Vagina (tissue), 2 donors: Measurements from ENCODE around the gene SCGB3A1. TPM values are rescaled to one million over a fixed set of nuclear protein-coding genes. Genes with fewer than 3 reads are reported as not detected.

ENCODE experiments used
- DNase-seq, 2 donors: peaks; one replicate each; pipeline ENCODE4 v3.0.0-alpha.2; 2017; ENCODE audit errors: extremely low spot score in 2 of 2
- H3K27ac ChIP-seq: fragments of 200-600 bp; sonication (generic); one replicate; pipeline ENCODE4 v1.5.1; 2019
- H3K27me3 ChIP-seq: fragments of 200-600 bp; sonication (generic); one replicate; pipeline ENCODE4 v1.5.1; 2019
- H3K36me3 ChIP-seq, 2 donors: fragments of 200-600 bp; sonication (generic); one replicate each; pipeline ENCODE4 v1.5.1; 2017 to 2019
- H3K4me1 ChIP-seq: fragments of 200-600 bp; sonication (generic); one replicate; pipeline ENCODE4 v1.5.1; 2019
- H3K4me3 ChIP-seq, 2 donors: fragments of 200-600 bp; sonication (generic); 1 replicate in 1 of 2; 2 replicates in 1 of 2; pipeline ENCODE4 v1.5.1; 2016 to 2019
- H3K9me3 ChIP-seq: fragments of 200-600 bp; sonication (generic); one replicate; pipeline ENCODE4 v1.5.1; 2019
- CTCF ChIP-seq, 3 experiments: fragments of 450-650 bp in 2 of 3; fragments of 200-600 bp in 1 of 3; sonication (generic) in 1 of 3; IDR thresholded peaks; one replicate each; pipeline ENCODE4 v1.5.1; 2017 to 2019; ENCODE audit warnings: antibody characterized with exemption in 3 of 3, mild to moderate bottlenecking in 2 of 3, moderate library complexity in 2 of 3
- POLR2A ChIP-seq, 2 donors: fragments of 450-650 bp; IDR thresholded peaks; one replicate each; pipeline ENCODE4 v1.6.1; 2017; ENCODE audit warnings: antibody characterized with exemption in 2 of 2, mild to moderate bottlenecking in 2 of 2, moderate library complexity in 2 of 2
- POLR2AphosphoS5 ChIP-seq, 2 donors: sonication (generic); formaldehyde crosslinking; IDR thresholded peaks; one replicate each; pipeline ENCODE4 v1.9.0; 2017; ENCODE audit warnings: antibody characterized with exemption in 2 of 2, mild to moderate bottlenecking in 2 of 2, low read depth in 1 of 2; ENCODE audit not compliant: insufficient read depth in 1 of 2
- intact Hi-C: fragments of 100-400 bp; cut with DNase I; formaldehyde crosslinking; loops from one replicate; pipeline ENCODE4 v1.15.1; 2023
- total RNA-seq: library from RNA; depleted of rRNA; stranded (reverse); fragments of >200 nt; gene quantifications from one replicate; pipeline ENCODE4 v1.2.3, GENCODE V29; 2016

Gene SCGB3A1
- total RNA-seq, 1 donor from 2014 or later, result not detected

- intact Hi-C loops, result no loop called here
- H3K4me1 ChIP-seq, result no peaks in the 10 kb centered on the region
- no peaks in the 10 kb centered on the region for H3K9me3 ChIP-seq
- TF ChIP-seq CTCF (IDR thresholded peaks at IDR 0.05) (no peak), POLR2AphosphoS5 (IDR thresholded peaks at IDR 0.05; ENCODE audit: insufficient read depth in 1 of 2, low read depth in 1 of 2) (no peak), POLR2A (IDR thresholded peaks at IDR 0.05) (no peak)
- no peaks in the 10 kb centered on the region for H3K36me3 ChIP-seq
- no peak for DNase-seq
- H3K27ac ChIP-seq, result no peak overlapping the region
- H3K27me3 ChIP-seq, result no peaks in the 10 kb centered on the region
- no peak overlapping the region for H3K4me3 ChIP-seq
Observed at GRCh38 chr5:180627386-180628120, 36.3 kb upstream of the SCGB3A1 start.

GRCh38 chr5:180626661-180627385, 35.5 kb upstream of the SCGB3A1 start:
- no peaks in the 10 kb centered on the region for H3K4me1 ChIP-seq

GRCh38 chr5:180625791-180626660, 34.7 kb upstream of the SCGB3A1 start:
- Histone ChIP-seq H3K36me3 (no peaks in the 10 kb centered on the region), H3K27me3 (no peaks in the 10 kb centered on the region), H3K4me3 (no peak overlapping the region), H3K4me1 (no peaks in the 10 kb centered on the region), H3K27ac (no peak overlapping the region), H3K9me3 (no peaks in the 10 kb centered on the region)
- intact Hi-C loops, result no loop called here
- TF ChIP-seq POLR2AphosphoS5 (IDR thresholded peaks at IDR 0.05; ENCODE audit: insufficient read depth in 1 of 2, low read depth in 1 of 2) (no peak), POLR2A (IDR thresholded peaks at IDR 0.05) (no peak), CTCF (IDR thresholded peaks at IDR 0.05) (no peak)
- no peak for DNase-seq

More at GRCh38 chr5:180626661-180627385, 35.5 kb upstream of the SCGB3A1 start:
- intact Hi-C loops, result no loop called here
- Histone ChIP-seq H3K27me3 (no peaks in the 10 kb centered on the region), H3K9me3 (no peaks in the 10 kb centered on the region), H3K4me3 (no peak overlapping the region), H3K27ac (no peak overlapping the region), H3K36me3 (no peaks in the 10 kb centered on the region)
- no peak for DNase-seq
- TF ChIP-seq CTCF (IDR thresholded peaks at IDR 0.05), result no peak

GRCh38 chr5:180625125-180625790, 34.0 kb upstream of the SCGB3A1 start:
- no peaks in the 10 kb centered on the region for H3K27me3 ChIP-seq
- no peaks in the 10 kb centered on the region for H3K4me1 ChIP-seq
- H3K9me3 ChIP-seq, result no peaks in the 10 kb centered on the region
- DNase-seq, result no peak
- TF ChIP-seq POLR2AphosphoS5 (IDR thresholded peaks at IDR 0.05; ENCODE audit: insufficient read depth in 1 of 2, low read depth in 1 of 2), result no peak
- no peak for TF ChIP-seq POLR2A (IDR thresholded peaks at IDR 0.05)
- no peak for TF ChIP-seq CTCF (IDR thresholded peaks at IDR 0.05)
- no peak overlapping the region for H3K27ac ChIP-seq
- H3K36me3 ChIP-seq, result no peaks in the 10 kb centered on the region
- no peak overlapping the region for H3K4me3 ChIP-seq
- intact Hi-C loops, result no loop called here
